ENCODE results near the gene AP4S1. TPM values are rescaled to one million over a fixed set of nuclear protein-coding genes. Genes with fewer than 3 reads are reported as not detected.
"Not testable (repeated sequence)": the region's sequence is repeated elsewhere in the genome, so short reads cannot be mapped to it uniquely, and the experiment has no call there.

The AP4S1 gene
- polyA plus RNA-seq, 1 donor from 2014 or later, result 9.7 TPM

GRCh38 chr14:31024010-31024480 lies 1.4 kb upstream of the AP4S1 start:
- H3K27me3 Mint-ChIP-seq, result no peaks in the 10 kb centered on the region
- peaks cover 26 to 41% (median 39%) of the 10 kb centered on the region in 3 donors for H3K4me1 Mint-ChIP-seq
- no peaks in the 10 kb centered on the region for H3K9me3 Mint-ChIP-seq
- H3K36me3 Mint-ChIP-seq, result peaks cover 5% of the 10 kb centered on the region
- H3K27ac Mint-ChIP-seq, result peak overlapping the region in 2 of 3 donors; percentile 91 to 97
- H3K4me3 Mint-ChIP-seq, result peak overlapping the region; percentile 2 to 94 (median 79)

DNA sequence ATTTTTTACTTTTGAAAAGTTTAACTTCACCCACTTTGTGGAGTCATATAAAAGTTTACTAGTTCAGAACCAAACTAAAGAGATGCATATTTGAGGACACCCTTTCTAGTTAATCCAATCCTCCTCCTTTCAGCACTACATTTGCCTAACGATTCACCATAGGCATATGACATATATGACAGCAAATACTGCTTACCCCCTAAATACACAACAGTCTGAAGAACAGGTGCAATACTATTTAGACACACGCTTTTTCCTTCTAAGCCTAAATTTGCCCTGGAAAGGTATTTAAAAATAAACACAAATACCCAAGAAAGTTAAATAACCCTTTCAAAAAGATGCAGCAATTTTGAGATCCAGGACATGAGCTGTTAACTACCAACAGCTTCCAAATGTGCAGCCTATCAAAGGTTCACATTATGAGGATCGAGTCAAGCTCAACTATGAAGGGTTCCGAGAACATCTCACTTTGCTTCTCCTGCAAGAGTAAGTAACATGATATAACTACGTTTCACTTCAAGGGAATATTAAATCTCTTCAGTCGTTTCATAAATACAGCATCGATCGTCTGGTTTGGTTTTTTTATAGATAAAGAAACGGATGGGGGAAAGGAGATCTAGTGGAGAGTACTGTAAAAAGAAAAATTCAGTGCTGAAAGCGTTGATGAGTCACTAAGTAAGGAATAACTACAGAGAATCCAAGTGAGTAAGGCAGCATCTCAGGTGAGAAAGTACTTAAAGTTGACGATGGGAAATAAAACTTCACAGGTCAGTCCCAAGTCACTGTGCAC lies 677 bp upstream of the AP4S1 start:
- peaks cover 28 to 41% (median 39%) of the 10 kb centered on the region in 3 donors for H3K4me1 Mint-ChIP-seq
- no peaks in the 10 kb centered on the region for H3K27me3 Mint-ChIP-seq
- H3K27ac Mint-ChIP-seq, result peak overlapping the region; percentile 91 to 97 (median 95)

GRCh38 chr14:31026077-31026449 lies 614 bp downstream of the AP4S1 start, which contains the start of gene STRN3:
STRN3 (minus strand) TSS chr14:31026379; CDS start chr14:31026185, 194 bp downstream.
- H3K4me3 Mint-ChIP-seq, result peak within 1 kb of the TSS; percentile 97 to 99 (median 98)
- no peaks in the 10 kb centered on the region for H3K27me3 Mint-ChIP-seq
- peak within 1 kb of the TSS; percentile 94 to 98 (median 97) for H3K27ac Mint-ChIP-seq
- peaks cover 2% of the 10 kb centered on the region for H3K36me3 Mint-ChIP-seq
- H3K4me1 Mint-ChIP-seq, result peaks cover 31 to 46% (median 34%) of the 10 kb centered on the region in 3 donors
- H3K9me3 Mint-ChIP-seq, result no peaks in the 10 kb centered on the region

More for the DNA sequence above, 677 bp upstream of the AP4S1 start:
- Mint-ChIP-seq H3K9me3 (no peaks in the 10 kb centered on the region), H3K4me3 (peak overlapping the region; percentile 93 to 97 (median 96)), H3K36me3 (peaks cover 5% of the 10 kb centered on the region)

GRCh38 chr14:31026450-31027235 lies 1.2 kb downstream of the AP4S1 start:
- H3K4me3 Mint-ChIP-seq, result peak overlapping the region; percentile 97 to 99 (median 98)
- H3K27me3 Mint-ChIP-seq, result no peaks in the 10 kb centered on the region
- peaks cover 36 to 47% (median 37%) of the 10 kb centered on the region in 3 donors for H3K4me1 Mint-ChIP-seq
- peak overlapping the region; percentile 94 to 98 (median 96) for H3K27ac Mint-ChIP-seq
- peaks cover under 1% of the 10 kb centered on the region for H3K36me3 Mint-ChIP-seq
- H3K9me3 Mint-ChIP-seq, result no peaks in the 10 kb centered on the region

- Mint-ChIP-seq H3K4me3 (no peak overlapping the region), H3K4me1 (peaks cover 38 to 48% (median 40%) of the 10 kb centered on the region in 3 donors), H3K36me3 (peaks cover 4% of the 10 kb centered on the region), H3K27me3 (no peaks in the 10 kb centered on the region), H3K9me3 (no peaks in the 10 kb centered on the region), H3K27ac (peak overlapping the region in 1 of 3 donors; percentile 11)
Measured at GRCh38 chr14:31027847-31028246, 2.4 kb downstream of the AP4S1 start.

GRCh38 chr14:31029016-31029970 lies 3.8 kb downstream of the AP4S1 start:
- peak overlapping the region in 1 of 3 donors; percentile 5 for H3K27ac Mint-ChIP-seq
- peaks cover 33 to 36% (median 35%) of the 10 kb centered on the region in 3 donors for H3K4me1 Mint-ChIP-seq
- no peaks in the 10 kb centered on the region for H3K27me3 Mint-ChIP-seq
- H3K36me3 Mint-ChIP-seq, result peaks cover 5% of the 10 kb centered on the region
- H3K4me3 Mint-ChIP-seq, result peak overlapping the region in 1 of 4 donors; percentile 52
- H3K9me3 Mint-ChIP-seq, result no peaks in the 10 kb centered on the region

DNA sequence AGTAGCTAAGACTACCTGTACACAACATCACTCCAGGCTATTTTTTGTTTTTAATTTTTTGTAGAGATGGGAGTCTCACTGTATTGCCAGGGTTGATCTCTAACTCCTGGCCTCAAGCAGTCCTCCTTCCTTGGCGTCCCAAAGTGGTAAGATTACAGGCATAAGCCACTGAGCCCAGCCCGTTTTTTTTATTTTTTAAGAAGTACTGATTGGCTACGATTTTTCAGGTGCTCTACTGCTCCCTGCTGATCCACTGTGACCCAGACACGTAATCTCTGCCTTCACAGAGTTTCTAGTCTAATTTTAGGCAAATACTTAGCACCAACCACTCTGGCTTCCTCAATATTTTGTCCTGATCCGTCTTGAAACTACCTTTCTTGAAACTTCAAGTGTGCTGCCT lies 5.0 kb downstream of the AP4S1 start:
- H3K27me3 Mint-ChIP-seq, result no peaks in the 10 kb centered on the region

GRCh38 chr14:31036552-31036951 lies 11.1 kb downstream of the AP4S1 start:
- Mint-ChIP-seq H3K9me3 (no peaks in the 10 kb centered on the region), H3K4me1 (peaks cover 12 to 15% (median 12%) of the 10 kb centered on the region in 3 donors), H3K4me3 (no peak overlapping the region), H3K36me3 (peaks cover 8% of the 10 kb centered on the region), H3K27ac (no peak overlapping the region), H3K27me3 (no peaks in the 10 kb centered on the region)

More for the DNA sequence above, 5.0 kb downstream of the AP4S1 start:
- Mint-ChIP-seq H3K9me3 (no peaks in the 10 kb centered on the region), H3K36me3 (peaks cover 6% of the 10 kb centered on the region), H3K4me1 (peaks cover 26 to 28% (median 27%) of the 10 kb centered on the region in 3 donors), H3K27ac (peak overlapping the region in 2 of 3 donors; percentile 25 to 60), H3K4me3 (peak overlapping the region in 1 of 4 donors; percentile 52)

- peaks cover 5% of the 10 kb centered on the region for H3K36me3 Mint-ChIP-seq
- H3K27ac Mint-ChIP-seq, result peak overlapping the region in 1 of 3 donors; percentile 43
- peaks cover 4 to 7% (median 7%) of the 10 kb centered on the region in 3 donors for H3K4me1 Mint-ChIP-seq
- H3K27me3 Mint-ChIP-seq, result no peaks in the 10 kb centered on the region
- no peak overlapping the region for H3K4me3 Mint-ChIP-seq
- H3K9me3 Mint-ChIP-seq, result no peaks in the 10 kb centered on the region
Measured at GRCh38 chr14:31037709-31038221, 12.3 kb downstream of the AP4S1 start.

DNA sequence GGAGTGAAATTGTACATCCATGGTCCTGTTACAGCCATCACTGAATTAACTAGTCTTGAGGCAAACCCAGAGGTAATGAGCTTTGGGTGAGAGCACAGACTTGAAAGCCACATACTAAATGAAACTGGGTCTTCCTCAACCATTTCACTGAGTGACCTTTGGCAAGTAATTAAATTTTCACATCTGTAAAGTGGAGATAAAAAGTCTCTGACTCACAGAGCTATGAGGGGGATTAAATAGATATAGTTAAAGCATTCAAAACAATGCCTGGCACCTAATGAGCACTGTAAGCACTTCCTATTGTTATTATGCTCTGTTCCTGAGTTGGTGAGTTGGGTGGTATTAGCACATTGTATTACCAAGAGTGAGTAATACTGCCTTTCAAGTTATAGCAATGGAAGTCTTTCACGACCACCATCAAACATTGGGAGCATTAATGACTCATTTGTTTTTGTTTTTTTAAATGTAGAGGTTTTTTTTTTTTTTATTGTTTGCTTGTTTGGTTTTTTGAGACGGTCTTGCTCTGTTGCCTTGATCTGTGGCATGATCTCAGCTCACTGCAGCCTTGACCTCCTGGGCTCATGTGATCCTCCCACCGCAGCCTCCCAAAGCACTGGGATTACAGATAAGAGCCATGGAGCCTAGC lies 13.2 kb downstream of the AP4S1 start:
- no peaks in the 10 kb centered on the region for H3K27me3 Mint-ChIP-seq
- H3K27ac Mint-ChIP-seq, result no peak overlapping the region
- H3K36me3 Mint-ChIP-seq, result peaks cover 3% of the 10 kb centered on the region
- H3K4me3 Mint-ChIP-seq, result no peak overlapping the region
- H3K9me3 Mint-ChIP-seq, result no peaks in the 10 kb centered on the region
- peaks cover 0 to 5% (median 2%) of the 10 kb centered on the region in 3 donors for H3K4me1 Mint-ChIP-seq

- H3K4me3 Mint-ChIP-seq, result no peak overlapping the region
- H3K36me3 Mint-ChIP-seq, result peaks cover 3% of the 10 kb centered on the region
- no peaks in the 10 kb centered on the region for H3K27me3 Mint-ChIP-seq
- peaks cover 4 to 7% (median 7%) of the 10 kb centered on the region in 3 donors for H3K4me1 Mint-ChIP-seq
- H3K9me3 Mint-ChIP-seq, result peaks cover 0 to 1% (median 0%) of the 10 kb centered on the region in 3 donors
- H3K27ac Mint-ChIP-seq, result no peak overlapping the region
Measured at GRCh38 chr14:31042300-31042699, 16.9 kb downstream of the AP4S1 start.

DNA sequence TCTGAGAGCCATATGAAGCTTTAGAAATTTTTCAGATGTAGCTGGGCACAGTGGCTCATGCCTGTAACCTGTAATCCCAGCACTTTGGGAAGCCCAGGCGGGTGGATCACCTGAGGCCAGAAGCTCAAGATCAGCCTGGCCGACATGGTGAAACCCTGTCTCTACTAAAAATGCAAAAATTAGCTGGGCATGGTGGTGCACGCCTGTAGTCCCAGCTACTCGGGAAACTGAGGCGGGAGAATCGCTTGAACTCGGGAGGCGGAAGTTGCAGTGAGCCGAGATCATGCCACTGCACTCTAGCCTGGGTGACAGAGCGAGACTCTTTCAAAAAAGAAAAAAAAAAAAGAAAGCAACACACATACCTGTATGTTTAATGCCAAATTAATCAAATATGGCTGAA lies 17.4 kb downstream of the AP4S1 start:
- H3K36me3 Mint-ChIP-seq, H3K27me3 Mint-ChIP-seq, H3K9me3 Mint-ChIP-seq, H3K4me1 Mint-ChIP-seq, H3K27ac Mint-ChIP-seq, H3K4me3 Mint-ChIP-seq: not testable (repeated sequence)

- Mint-ChIP-seq H3K27me3 (no peaks in the 10 kb centered on the region), H3K27ac (peak overlapping the region in 1 of 3 donors; percentile 2), H3K4me1 (peaks cover 4 to 7% (median 4%) of the 10 kb centered on the region in 3 donors), H3K36me3 (peaks cover 3% of the 10 kb centered on the region), H3K9me3 (peaks cover 0 to 1% (median 0%) of the 10 kb centered on the region in 3 donors), H3K4me3 (no peak overlapping the region)
Measured at GRCh38 chr14:31043379-31043778, 17.9 kb downstream of the AP4S1 start.
